Measurements from ENCODE around the gene TCTN3. TPM values are rescaled to one million over a fixed set of nuclear protein-coding genes. Genes with fewer than 3 reads are reported as not detected.

TCTN3 gene
- total RNA-seq, 1 experiment from 2014 or later: 41.7 TPM

DNA sequence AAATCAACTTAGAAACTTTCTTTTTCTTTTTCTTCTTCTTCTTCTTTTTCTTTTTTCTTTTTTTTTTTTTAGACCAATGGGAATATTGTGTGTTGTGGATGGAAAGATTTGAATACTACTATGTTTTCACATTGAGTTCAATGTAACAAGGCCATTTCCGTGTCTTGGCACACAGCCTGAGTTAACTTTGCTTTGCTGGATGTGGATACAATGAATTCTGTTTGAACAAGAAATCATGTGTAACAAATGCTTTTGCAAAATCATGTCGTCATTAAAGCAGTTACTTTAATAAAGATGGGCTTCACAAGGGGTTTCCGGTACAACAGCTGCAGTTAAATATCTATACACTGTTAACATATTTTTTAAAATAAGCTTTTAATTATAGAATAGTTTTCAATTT, 48.8 kb upstream of the TCTN3 start:
- intact Hi-C loops (cut with micrococcal nuclease): no loop called here
- Histone ChIP-seq H4K20me1 (ENCODE audit: insufficient read depth) (no peaks in the 10 kb centered on the region), H3K36me3 (ENCODE audit: control insufficient read depth in 1 of 2, insufficient read depth in 2 of 2, low read length in 2 of 2) (no peaks in the 10 kb centered on the region), H3K9me2 (ENCODE audit: insufficient read depth) (no peaks in the 10 kb centered on the region), H3K9ac (ENCODE audit: low read length) (no peak overlapping the region), H3K4me1 (ENCODE audit: control insufficient read depth in 1 of 2, insufficient read depth in 2 of 2, low read length in 2 of 2) (peaks cover 0 to 3% of the 10 kb centered on the region in 2 experiments; a peak in 1 of 4 replicates), H3K27me3 (ENCODE audit: insufficient read depth, low read length) (no peaks in the 10 kb centered on the region), H3K4me2 (ENCODE audit: low read length) (no peak overlapping the region), H2AFZ (ENCODE audit: low read depth, low read length, poor library complexity, severe bottlenecking) (no peak overlapping the region), H3K9me3 (ENCODE audit: control insufficient read depth in 1 of 2, insufficient read depth in 1 of 2, low read depth in 1 of 2, low read length in 2 of 2) (no peaks in the 10 kb centered on the region), H3K79me2 (ENCODE audit: insufficient read depth, low read length) (no peaks in the 10 kb centered on the region), H3K4me3 (replicated peaks in 1 of 2; ENCODE audit: low read depth in 1 of 2, low read length in 2 of 2) (no peak overlapping the region), H3K27ac (ENCODE audit: low read depth, low read length) (no peak overlapping the region)
- ChIA-PET RAD21 (ENCODE audit: low non-redundant PET in 1 of 2, low total read pairs in 2 of 2, uncharacterized antibody in 2 of 2, unreplicated experiment in 2 of 2) (no interaction called here), POLR2A (no interaction called here), CTCF (interaction anchor here (1.7 kb wide), 1 partner anchor 49 kb away, joined by 5 read pairs; the partner anchor contains the start of gene TCTN3)
- TF ChIP-seq SRF (IDR thresholded peaks at IDR 0.05; ENCODE audit: low read depth) (no peak), ZFX (IDR thresholded peaks at IDR 0.05) (no peak)
- TF ChIP-seq, protein P1, sequence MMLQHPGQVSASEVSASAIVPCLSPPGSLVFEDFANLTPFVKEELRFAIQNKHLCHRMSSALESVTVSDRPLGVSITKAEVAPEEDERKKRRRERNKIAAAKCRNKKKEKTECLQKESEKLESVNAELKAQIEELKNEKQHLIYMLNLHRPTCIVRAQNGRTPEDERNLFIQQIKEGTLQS (IDR thresholded peaks at IDR 0.05): no peak
- no peak for DNase-seq (ENCODE audit: low read depth, low spot score)
- no TSS peak for BruUV-seq (replicated peaks)
- no peak for ATAC-seq

DNA sequence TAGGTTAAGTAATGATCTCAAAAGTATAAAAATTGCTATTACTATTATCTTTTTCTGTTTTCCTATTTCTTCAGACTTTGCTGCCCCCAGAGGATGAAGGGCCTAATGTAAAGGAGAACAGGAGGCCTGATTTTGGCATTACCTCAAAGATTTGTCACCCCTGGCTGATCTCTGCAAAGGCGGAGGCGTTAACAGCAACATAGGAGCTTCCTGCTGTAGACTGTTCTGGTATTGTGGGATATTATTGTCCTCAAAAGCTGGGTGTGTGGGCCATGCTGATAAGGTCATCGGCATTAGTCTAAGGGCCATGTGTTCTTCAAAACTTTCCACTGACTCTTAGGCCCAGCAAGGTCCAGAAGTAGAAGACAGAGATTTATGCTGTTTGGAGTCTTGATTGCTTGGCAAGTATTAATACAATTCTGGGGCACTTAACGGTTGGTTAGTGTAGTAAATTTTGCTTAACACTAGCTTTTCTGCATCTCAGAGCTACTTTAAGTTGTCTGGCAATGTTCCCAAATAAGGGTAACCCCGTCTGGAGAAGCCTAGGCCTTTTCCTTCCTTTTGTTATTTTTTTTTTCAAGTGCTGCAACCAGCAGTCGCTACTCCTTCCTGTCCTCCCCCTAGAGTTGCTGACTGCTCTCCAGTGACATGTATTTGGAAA, 48.2 kb upstream of the TCTN3 start:
- TF ChIP-seq, protein P2, sequence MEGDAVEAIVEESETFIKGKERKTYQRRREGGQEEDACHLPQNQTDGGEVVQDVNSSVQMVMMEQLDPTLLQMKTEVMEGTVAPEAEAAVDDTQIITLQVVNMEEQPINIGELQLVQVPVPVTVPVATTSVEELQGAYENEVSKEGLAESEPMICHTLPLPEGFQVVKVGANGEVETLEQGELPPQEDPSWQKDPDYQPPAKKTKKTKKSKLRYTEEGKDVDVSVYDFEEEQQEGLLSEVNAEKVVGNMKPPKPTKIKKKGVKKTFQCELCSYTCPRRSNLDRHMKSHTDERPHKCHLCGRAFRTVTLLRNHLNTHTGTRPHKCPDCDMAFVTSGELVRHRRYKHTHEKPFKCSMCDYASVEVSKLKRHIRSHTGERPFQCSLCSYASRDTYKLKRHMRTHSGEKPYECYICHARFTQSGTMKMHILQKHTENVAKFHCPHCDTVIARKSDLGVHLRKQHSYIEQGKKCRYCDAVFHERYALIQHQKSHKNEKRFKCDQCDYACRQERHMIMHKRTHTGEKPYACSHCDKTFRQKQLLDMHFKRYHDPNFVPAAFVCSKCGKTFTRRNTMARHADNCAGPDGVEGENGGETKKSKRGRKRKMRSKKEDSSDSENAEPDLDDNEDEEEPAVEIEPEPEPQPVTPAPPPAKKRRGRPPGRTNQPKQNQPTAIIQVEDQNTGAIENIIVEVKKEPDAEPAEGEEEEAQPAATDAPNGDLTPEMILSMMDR (IDR thresholded peaks at IDR 0.05 in 2 of 3, conservative IDR thresholded peaks at IDR 0.05 in 1 of 3; ENCODE audit: borderline replicate concordance in 1 of 3, insufficient read depth in 1 of 3, low read depth in 2 of 3, low read length in 2 of 3): peak in 2 of 3 experiments; percentile 10 to 29; a peak in 1 of 6 replicates
- TF ChIP-seq EZH2phosphoT487 (IDR thresholded peaks at IDR 0.05; ENCODE audit: borderline replicate concordance): no peak
- intact Hi-C loops (cut with micrococcal nuclease): no loop called here
- no peak overlapping the region for H3K4me3 ChIP-seq (replicated peaks in 1 of 2; ENCODE audit: low read depth in 1 of 2, low read length in 2 of 2)
- no TSS peak for BruUV-seq (replicated peaks)
- H2AFZ ChIP-seq (ENCODE audit: low read depth, low read length, poor library complexity, severe bottlenecking): no peak overlapping the region
- peaks cover 0 to 3% of the 10 kb centered on the region in 2 experiments; a peak in 1 of 4 replicates for H3K4me1 ChIP-seq (ENCODE audit: control insufficient read depth in 1 of 2, insufficient read depth in 2 of 2, low read length in 2 of 2)
- H4K20me1 ChIP-seq (ENCODE audit: insufficient read depth): no peaks in the 10 kb centered on the region
- no peak overlapping the region for H3K27ac ChIP-seq (ENCODE audit: low read depth, low read length)
- H3K9ac ChIP-seq (ENCODE audit: low read length): no peak overlapping the region
- ChIA-PET CTCF (interaction anchor here (0.8 to 1.7 kb wide), 2 partner anchors 48 to 487 kb away, joined by 3 to 5 read pairs; partner anchors contain the start of gene TCTN3), POLR2A (no interaction called here), RAD21 (ENCODE audit: low non-redundant PET in 1 of 2, low total read pairs in 2 of 2, uncharacterized antibody in 2 of 2, unreplicated experiment in 2 of 2) (no interaction called here)
- no peak for DNase-seq (ENCODE audit: low read depth, low spot score)
- H3K27me3 ChIP-seq (ENCODE audit: insufficient read depth, low read length): no peaks in the 10 kb centered on the region
- H3K4me2 ChIP-seq (ENCODE audit: low read length): no peak overlapping the region
- no peaks in the 10 kb centered on the region for H3K9me2 ChIP-seq (ENCODE audit: insufficient read depth)
- H3K36me3 ChIP-seq (ENCODE audit: control insufficient read depth in 1 of 2, insufficient read depth in 2 of 2, low read length in 2 of 2): no peaks in the 10 kb centered on the region
- H3K9me3 ChIP-seq (ENCODE audit: control insufficient read depth in 1 of 2, insufficient read depth in 1 of 2, low read depth in 1 of 2, low read length in 2 of 2): no peaks in the 10 kb centered on the region
- no peaks in the 10 kb centered on the region for H3K79me2 ChIP-seq (ENCODE audit: insufficient read depth, low read length)
- peak; percentile 36 for ATAC-seq
